Cardiac atrium fibroblast (primary cell): ENCODE data around the gene WFDC9. TPM values are rescaled to one million over a fixed set of nuclear protein-coding genes. Genes with fewer than 3 reads are reported as not detected.

Source experiments
- total RNA-seq: library from RNA; depleted of rRNA; stranded (reverse); fragments of >200 nt; gene quantifications from 2 replicates; pipeline ENCODE4 v1.2.3, GENCODE V29; 2015

The WFDC9 gene
- not detected in 2 replicates for total RNA-seq

DNA sequence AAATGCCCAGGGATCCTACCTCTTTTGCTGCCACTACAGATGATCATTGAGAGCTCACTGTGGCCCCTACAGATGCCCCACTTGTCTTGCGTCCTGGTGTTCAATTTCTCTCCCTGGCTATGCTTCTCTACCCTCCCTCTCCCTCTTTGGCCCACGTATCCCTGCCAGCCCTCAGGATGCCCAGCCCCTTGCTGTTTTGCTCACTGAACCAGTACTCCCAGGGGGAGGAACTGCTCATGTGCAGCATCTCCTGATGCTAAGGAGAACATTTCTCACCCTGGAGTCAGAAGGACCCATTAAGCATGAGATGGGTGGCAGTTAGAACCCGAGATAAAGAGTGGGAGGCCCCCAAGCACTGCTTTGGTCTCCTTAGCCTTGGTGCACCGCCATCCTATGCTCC is at the start of gene WFDC9:
TSS of gene WFDC9 (minus strand) at position 101 of the 400 bp plus-strand sequence. CDS start 21,103 bp downstream, outside the sequence.

DNA sequence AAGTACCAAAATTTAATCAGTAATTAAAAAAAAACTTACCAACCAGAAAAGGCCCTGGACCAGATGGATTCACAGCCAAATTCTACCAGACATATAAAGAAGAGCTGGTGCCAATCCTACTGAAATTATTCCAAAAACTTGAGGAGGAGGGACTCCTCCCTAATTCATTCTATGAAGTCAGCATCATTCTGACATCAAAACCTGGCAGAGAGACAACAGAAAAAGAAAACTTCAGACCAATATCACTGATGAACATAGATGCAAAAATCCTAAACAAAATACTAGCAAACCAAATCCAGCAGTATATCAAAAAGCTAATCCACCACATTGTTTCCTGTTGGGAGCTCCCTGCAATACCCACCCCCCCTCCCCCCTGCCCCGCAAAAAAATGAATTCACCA is 39.1 kb upstream of the WFDC9 start, which contains the start of gene WFDC11:
TSS of gene WFDC11 (minus strand) at position 101 of the 400 bp plus-strand sequence. CDS start 19,639 bp downstream, outside the sequence.

DNA sequence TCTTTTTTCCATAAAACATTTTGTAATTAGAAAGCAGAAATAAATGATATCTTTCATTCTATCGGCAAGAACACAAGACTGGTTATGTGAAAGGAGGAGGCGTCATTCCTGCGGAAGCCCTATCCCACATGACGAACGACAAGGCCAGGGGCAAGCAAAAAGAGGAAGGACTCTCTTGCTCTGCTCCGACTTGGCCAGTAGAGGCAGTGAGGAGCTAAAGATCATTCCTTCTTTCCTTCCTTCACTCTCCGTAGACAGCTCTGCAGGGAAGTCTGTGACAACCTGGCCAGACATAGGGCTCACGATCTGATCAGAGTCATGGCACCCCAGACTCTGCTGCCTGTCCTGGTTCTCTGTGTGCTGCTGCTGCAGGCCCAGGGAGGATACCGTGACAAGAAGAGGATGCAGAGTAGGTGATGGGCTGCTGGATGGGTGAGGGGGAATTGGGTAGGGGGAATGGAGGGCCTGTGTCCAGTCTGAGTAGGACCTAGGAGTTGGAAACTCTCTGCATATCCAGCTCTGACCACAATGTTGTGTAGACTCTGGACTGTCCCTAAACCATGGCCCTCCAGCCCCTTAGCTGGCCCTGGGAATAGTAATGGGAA is 1.5 kb downstream of the WFDC9 start, which contains the start of gene WFDC10A:
TSS of gene WFDC10A (plus strand) at position 244 of the 605 bp plus-strand sequence. CDS start at position 319, 75 bp downstream.

DNA sequence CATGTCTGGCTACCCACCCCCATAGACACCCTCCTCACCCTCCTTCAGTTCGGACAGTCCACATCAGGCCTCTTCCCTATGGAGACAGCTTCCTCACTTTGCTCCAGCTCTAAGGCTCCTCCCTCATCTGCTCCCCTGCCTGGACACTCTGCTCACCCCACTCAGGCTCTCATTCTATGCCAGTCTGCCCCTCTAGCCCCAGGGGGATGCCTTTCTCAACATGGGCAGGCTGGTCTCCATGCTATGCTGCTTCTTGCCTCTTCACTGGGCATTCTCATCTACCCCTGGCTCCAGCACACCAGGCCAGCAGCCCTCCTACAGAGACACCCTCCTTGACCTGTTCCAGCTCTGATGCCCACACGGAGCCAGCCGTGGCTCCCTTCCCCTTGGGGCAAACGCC is 51.9 kb downstream of the WFDC9 start, which contains the start of gene WFDC8:
TSS of gene WFDC8 (minus strand) at position 101 of the 400 bp plus-strand sequence. CDS start at position 64, 37 bp downstream.

Other genes with a start within 250 kb of the WFDC9 start
- gene DBNDD2, start 223.0 kb downstream of the WFDC9 start, total RNA-seq: 7.9 and 10.1 TPM in 2 replicates
- gene PIGT, start 215.1 kb downstream of the WFDC9 start, total RNA-seq: 91.3 and 93.3 TPM in 2 replicates
- gene WFDC2, start 161.5 kb downstream of the WFDC9 start, total RNA-seq: not detected in 2 replicates
- not detected in 2 replicates for gene SPINT3, start 115.7 kb downstream of the WFDC9 start, total RNA-seq
- not detected in 2 replicates for gene WFDC6, start 91.8 kb downstream of the WFDC9 start, total RNA-seq
- not detected in 2 replicates for gene EPPIN, start 83.9 kb downstream of the WFDC9 start, total RNA-seq
- not detected in 2 replicates for gene WFDC8, start 52.0 kb downstream of the WFDC9 start, total RNA-seq
- gene WFDC10A, start 1.5 kb downstream of the WFDC9 start, total RNA-seq: not detected in 2 replicates
- not detected in 2 replicates for gene WFDC11, start 39.0 kb upstream of the WFDC9 start, total RNA-seq
- gene WFDC13, start 70.8 kb upstream of the WFDC9 start, total RNA-seq: not detected in 2 replicates
- not detected in 2 replicates for gene WFDC10B, start 73.7 kb upstream of the WFDC9 start, total RNA-seq
- not detected in 2 replicates for gene SPINT4, start 91.1 kb upstream of the WFDC9 start, total RNA-seq
- gene WFDC3, start 160.6 kb upstream of the WFDC9 start, total RNA-seq: not detected in 2 replicates
- gene DNTTIP1, start 160.7 kb upstream of the WFDC9 start, total RNA-seq: 17.2 and 25.1 TPM in 2 replicates
- gene UBE2C, start 181.4 kb upstream of the WFDC9 start, total RNA-seq: 19.6 and 32.7 TPM in 2 replicates
- not detected in 2 replicates for gene TNNC2, start 196.0 kb upstream of the WFDC9 start, total RNA-seq
- 33.6 and 41.5 TPM in 2 replicates for gene SNX21, start 202.5 kb upstream of the WFDC9 start, total RNA-seq
- 45.3 and 87.3 TPM in 2 replicates for gene ACOT8, start 226.1 kb upstream of the WFDC9 start, total RNA-seq
- 2.9 and 6.1 TPM in 2 replicates for gene ZSWIM3, start 226.3 kb upstream of the WFDC9 start, total RNA-seq
- 9.4 and 9.9 TPM in 2 replicates for gene ZSWIM1, start 249.9 kb upstream of the WFDC9 start, total RNA-seq